Measurements from ENCODE around the gene CPNE6. TPM values are rescaled to one million over a fixed set of nuclear protein-coding genes. Genes with fewer than 3 reads are reported as not detected.

The CPNE6 gene
- total and polyA plus RNA-seq, 2 of the 13 experiments (the other 11 are each of a cell fraction or from before 2014, with no cell fraction given): not detected

- TF ChIP-seq NR2F2 (IDR thresholded peaks at IDR 0.05; ENCODE audit: borderline replicate concordance, low read depth) (no peak), TERF1 (CRISPR knock-in tag; IDR thresholded peaks at IDR 0.05) (no peak), ZNF570 (CRISPR knock-in tag; IDR thresholded peaks at IDR 0.05; ENCODE audit: borderline replicate concordance) (no peak), HOXA9 (CRISPR knock-in tag; IDR thresholded peaks at IDR 0.05; ENCODE audit: borderline replicate concordance) (no peak; the same call in 1 of the 2 replicates), MEIS1 (CRISPR knock-in tag; IDR thresholded peaks at IDR 0.05; ENCODE audit: borderline replicate concordance) (peak; percentile 52; the same call in 1 of the 2 replicates), NKX3-1 (CRISPR knock-in tag; IDR thresholded peaks at IDR 0.05) (no peak), ZNF530 (CRISPR knock-in tag; IDR thresholded peaks at IDR 0.05; ENCODE audit: low read depth) (no peak), HMG20A (CRISPR knock-in tag; IDR thresholded peaks at IDR 0.05; ENCODE audit: borderline replicate concordance) (no peak), CENPX (CRISPR knock-in tag; IDR thresholded peaks at IDR 0.05) (no peak), CREM (IDR thresholded peaks at IDR 0.05) (no peak), CREM (CRISPR knock-in tag; IDR thresholded peaks at IDR 0.05) (no peak), DR1 (CRISPR knock-in tag; IDR thresholded peaks at IDR 0.05) (no peak), ZNF30 (CRISPR knock-in tag; IDR thresholded peaks at IDR 0.05) (0 out of 2 replicates have a peak, but pooled peaks have one; percentile 8), ZNF468 (CRISPR knock-in tag; IDR thresholded peaks at IDR 0.05) (no peak), GATAD1 (CRISPR knock-in tag; IDR thresholded peaks at IDR 0.05) (no peak), ZSCAN25 (CRISPR knock-in tag; IDR thresholded peaks at IDR 0.05) (no peak), NBN (conservative IDR thresholded peaks at IDR 0.05) (no peak), ZBTB42 (CRISPR knock-in tag; IDR thresholded peaks at IDR 0.05) (0 out of 2 replicates have a peak, but pooled peaks have one; percentile 84), SNAI1 (CRISPR knock-in tag; IDR thresholded peaks at IDR 0.05; ENCODE audit: borderline replicate concordance) (no peak), HMGA1 (CRISPR knock-in tag; conservative IDR thresholded peaks at IDR 0.05) (no peak), FOXJ3 (CRISPR knock-in tag; IDR thresholded peaks at IDR 0.05; ENCODE audit: borderline replicate concordance) (no peak), SP140L (CRISPR knock-in tag; IDR thresholded peaks at IDR 0.05; ENCODE audit: borderline replicate concordance) (no peak), ZFP36 (IDR thresholded peaks at IDR 0.05; ENCODE audit: borderline replicate concordance, low read depth, low read length, partially characterized antibody) (no peak), MED1 (CRISPR knock-in tag; IDR thresholded peaks at IDR 0.05) (no peak), ZNF589 (CRISPR knock-in tag; conservative IDR thresholded peaks at IDR 0.05) (0 out of 2 replicates have a peak, but pooled peaks have one; percentile 31), SOX6 (IDR thresholded peaks at IDR 0.05) (no peak), SOX6 (CRISPR knock-in tag; IDR thresholded peaks at IDR 0.05) (peak; percentile 5; the same call in 1 of the 2 replicates), BRCA1 (CRISPR knock-in tag; IDR thresholded peaks at IDR 0.05) (peak; percentile 10; the same call in 1 of the 2 replicates), NFATC3 (CRISPR knock-in tag; IDR thresholded peaks at IDR 0.05) (no peak), ZNF317 (CRISPR knock-in tag; IDR thresholded peaks at IDR 0.05) (no peak), ZNF558 (CRISPR knock-in tag; IDR thresholded peaks at IDR 0.05; ENCODE audit: borderline replicate concordance) (no peak), ZNF354B (CRISPR knock-in tag; IDR thresholded peaks at IDR 0.05) (no peak)
Measured at GRCh38 chr14:24081739-24082211, 10.4 kb downstream of the CPNE6 start (continued).

All from HepG2 (cell line).